Measurements from ENCODE around the gene DRC3. TPM values are rescaled to one million over a fixed set of nuclear protein-coding genes. Genes with fewer than 3 reads are reported as not detected.

DRC3 gene
- total RNA-seq, 1 donor from 2014 or later, result not detected

DNA sequence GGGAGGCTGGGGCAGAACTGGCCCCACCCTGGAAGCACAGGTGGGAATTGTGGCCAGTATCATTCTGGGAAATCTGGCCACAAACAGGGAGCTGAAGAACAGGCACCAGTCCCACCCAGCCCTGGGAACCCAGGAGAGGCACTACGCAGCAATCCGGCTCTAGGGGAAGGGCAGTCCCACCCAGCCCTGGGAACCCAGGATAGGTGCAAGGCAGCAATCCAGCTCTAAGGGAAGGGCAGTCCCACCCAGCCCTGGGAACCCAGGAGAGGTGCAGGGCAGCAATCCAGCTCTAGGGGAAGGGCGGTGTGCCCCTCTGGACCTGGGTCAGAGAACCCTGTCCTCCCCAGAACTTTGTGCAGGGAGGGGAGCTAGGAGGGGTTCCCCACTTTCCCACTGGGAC lies 7.1 kb downstream of the DRC3 start:
- H3K9me3 Mint-ChIP-seq, result no peaks in the 10 kb centered on the region
- H3K4me3 Mint-ChIP-seq, result no peak overlapping the region
- DNase-seq (ENCODE audit: low spot score), result no peak
- H3K27ac Mint-ChIP-seq, result no peak overlapping the region
- peaks cover 2% of the 10 kb centered on the region for H3K27me3 Mint-ChIP-seq (ENCODE audit: insufficient read depth)
- H3K4me1 Mint-ChIP-seq (ENCODE audit: low read depth), result no peaks in the 10 kb centered on the region
- H3K36me3 Mint-ChIP-seq (ENCODE audit: low read depth), result no peaks in the 10 kb centered on the region
- intact Hi-C loops (cut with micrococcal nuclease), result loop anchor here (10.0 kb wide), 1 partner anchor 485 kb away; the partner anchor contains the start of gene RASD1

- intact Hi-C loops (cut with micrococcal nuclease), result no loop called here
- H3K27me3 Mint-ChIP-seq (ENCODE audit: insufficient read depth), result no peaks in the 10 kb centered on the region
- no peaks in the 10 kb centered on the region for H3K4me1 Mint-ChIP-seq (ENCODE audit: low read depth)
- H3K27ac Mint-ChIP-seq, result no peak overlapping the region
- DNase-seq (ENCODE audit: low spot score), result no peak
- H3K36me3 Mint-ChIP-seq (ENCODE audit: low read depth), result no peaks in the 10 kb centered on the region
- H3K9me3 Mint-ChIP-seq, result no peaks in the 10 kb centered on the region
- H3K4me3 Mint-ChIP-seq, result no peak overlapping the region
Observed at GRCh38 chr17:17981330-17981729, 8.7 kb downstream of the DRC3 start.

- Mint-ChIP-seq H3K4me1 (ENCODE audit: low read depth) (no peaks in the 10 kb centered on the region), H3K36me3 (ENCODE audit: low read depth) (no peaks in the 10 kb centered on the region), H3K9me3 (no peaks in the 10 kb centered on the region), H3K27ac (no peak overlapping the region), H3K4me3 (no peak overlapping the region), H3K27me3 (ENCODE audit: insufficient read depth) (no peaks in the 10 kb centered on the region)
- DNase-seq (ENCODE audit: low spot score), result no peak
- intact Hi-C loops (cut with micrococcal nuclease), result no loop called here
Observed at GRCh38 chr17:17982801-17983200, 10.1 kb downstream of the DRC3 start.

DNA sequence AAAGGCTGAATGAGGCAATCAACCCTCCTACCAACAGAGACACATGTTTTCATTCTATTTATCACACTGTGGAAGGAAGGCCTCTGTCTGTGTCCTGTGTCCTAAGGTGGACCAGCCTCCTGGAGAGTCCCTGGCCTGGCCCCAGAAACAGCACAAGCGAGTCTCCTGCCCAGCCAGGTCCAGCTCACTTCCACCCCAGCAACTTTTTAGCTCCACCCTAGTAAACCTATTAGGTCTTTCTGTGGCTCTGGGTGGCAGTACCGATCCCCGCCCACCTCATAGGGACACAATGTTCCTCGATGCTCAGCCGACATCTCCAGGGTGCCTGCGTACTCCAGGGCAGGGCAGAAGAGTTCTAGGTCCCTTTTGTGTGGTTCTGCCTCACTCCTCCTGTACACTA lies 10.7 kb downstream of the DRC3 start:
- Mint-ChIP-seq H3K9me3 (no peaks in the 10 kb centered on the region), H3K4me3 (no peak overlapping the region), H3K27ac (no peak overlapping the region), H3K27me3 (ENCODE audit: insufficient read depth) (no peaks in the 10 kb centered on the region), H3K36me3 (ENCODE audit: low read depth) (no peaks in the 10 kb centered on the region), H3K4me1 (ENCODE audit: low read depth) (no peaks in the 10 kb centered on the region)
- DNase-seq (ENCODE audit: low spot score), result no peak
- intact Hi-C loops (cut with micrococcal nuclease), result no loop called here

GRCh38 chr17:17983776-17984175 lies 11.1 kb downstream of the DRC3 start:
- no peak overlapping the region for H3K4me3 Mint-ChIP-seq
- H3K9me3 Mint-ChIP-seq, result no peaks in the 10 kb centered on the region
- H3K4me1 Mint-ChIP-seq (ENCODE audit: low read depth), result no peaks in the 10 kb centered on the region
- no peak for DNase-seq (ENCODE audit: low spot score)
- no peak overlapping the region for H3K27ac Mint-ChIP-seq
- H3K27me3 Mint-ChIP-seq (ENCODE audit: insufficient read depth), result no peaks in the 10 kb centered on the region
- no peaks in the 10 kb centered on the region for H3K36me3 Mint-ChIP-seq (ENCODE audit: low read depth)
- intact Hi-C loops (cut with micrococcal nuclease), result no loop called here

DNA sequence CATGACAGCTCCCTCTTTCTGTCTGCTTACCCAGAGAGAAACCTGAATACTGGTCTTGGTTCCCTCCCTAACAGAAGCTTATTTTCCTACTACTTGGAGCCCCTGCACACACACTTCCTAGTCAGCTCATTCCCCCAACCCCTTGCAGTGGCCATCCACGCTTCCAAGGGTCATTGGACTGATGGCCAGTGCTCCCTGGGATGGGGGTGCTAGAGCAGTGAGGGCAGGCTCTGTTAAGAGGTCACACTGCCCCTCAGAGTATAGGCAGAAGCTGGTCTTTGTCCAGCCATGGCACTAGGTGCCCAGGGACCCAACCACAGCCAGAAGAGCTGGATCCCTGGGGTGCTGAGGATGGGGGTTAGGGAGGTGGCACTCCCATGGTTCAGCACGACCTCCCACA lies 12.5 kb downstream of the DRC3 start:
- intact Hi-C loops (cut with micrococcal nuclease), result no loop called here

GRCh38 chr17:17985555-17985954 lies 12.9 kb downstream of the DRC3 start:
- intact Hi-C loops (cut with micrococcal nuclease), result no loop called here
- no peaks in the 10 kb centered on the region for H3K9me3 Mint-ChIP-seq
- no peak for DNase-seq (ENCODE audit: low spot score)
- H3K36me3 Mint-ChIP-seq (ENCODE audit: low read depth), result no peaks in the 10 kb centered on the region
- H3K4me1 Mint-ChIP-seq (ENCODE audit: low read depth), result no peaks in the 10 kb centered on the region
- H3K4me3 Mint-ChIP-seq, result no peak overlapping the region
- no peak overlapping the region for H3K27ac Mint-ChIP-seq
- no peaks in the 10 kb centered on the region for H3K27me3 Mint-ChIP-seq (ENCODE audit: insufficient read depth)

More for the DNA sequence above, 12.5 kb downstream of the DRC3 start:
- no peaks in the 10 kb centered on the region for H3K4me1 Mint-ChIP-seq (ENCODE audit: low read depth)
- H3K9me3 Mint-ChIP-seq, result no peaks in the 10 kb centered on the region
- no peak overlapping the region for H3K27ac Mint-ChIP-seq
- H3K27me3 Mint-ChIP-seq (ENCODE audit: insufficient read depth), result no peaks in the 10 kb centered on the region
- no peak for DNase-seq (ENCODE audit: low spot score)
- no peak overlapping the region for H3K4me3 Mint-ChIP-seq
- H3K36me3 Mint-ChIP-seq (ENCODE audit: low read depth), result no peaks in the 10 kb centered on the region

- no peaks in the 10 kb centered on the region for H3K27me3 Mint-ChIP-seq (ENCODE audit: insufficient read depth)
- H3K9me3 Mint-ChIP-seq, result no peaks in the 10 kb centered on the region
- intact Hi-C loops (cut with micrococcal nuclease), result no loop called here
- H3K4me3 Mint-ChIP-seq, result no peak overlapping the region
- no peaks in the 10 kb centered on the region for H3K4me1 Mint-ChIP-seq (ENCODE audit: low read depth)
- no peak overlapping the region for H3K27ac Mint-ChIP-seq
- no peak for DNase-seq (ENCODE audit: low spot score)
- no peaks in the 10 kb centered on the region for H3K36me3 Mint-ChIP-seq (ENCODE audit: low read depth)
Observed at GRCh38 chr17:17987187-17987896, 14.7 kb downstream of the DRC3 start.

GRCh38 chr17:17987901-17988300 lies 15.2 kb downstream of the DRC3 start:
- intact Hi-C loops (cut with micrococcal nuclease), result no loop called here
- DNase-seq (ENCODE audit: low spot score), result no peak
- no peak overlapping the region for H3K4me3 Mint-ChIP-seq
- no peaks in the 10 kb centered on the region for H3K4me1 Mint-ChIP-seq (ENCODE audit: low read depth)
- no peaks in the 10 kb centered on the region for H3K27me3 Mint-ChIP-seq (ENCODE audit: insufficient read depth)
- no peaks in the 10 kb centered on the region for H3K9me3 Mint-ChIP-seq
- H3K36me3 Mint-ChIP-seq (ENCODE audit: low read depth), result no peaks in the 10 kb centered on the region
- no peak overlapping the region for H3K27ac Mint-ChIP-seq

- H3K9me3 Mint-ChIP-seq, result no peaks in the 10 kb centered on the region
- no peaks in the 10 kb centered on the region for H3K4me1 Mint-ChIP-seq (ENCODE audit: low read depth)
- no peak overlapping the region for H3K27ac Mint-ChIP-seq
- no peaks in the 10 kb centered on the region for H3K27me3 Mint-ChIP-seq (ENCODE audit: insufficient read depth)
- no peak for DNase-seq (ENCODE audit: low spot score)
- intact Hi-C loops (cut with micrococcal nuclease), result no loop called here
- no peak overlapping the region for H3K4me3 Mint-ChIP-seq
- H3K36me3 Mint-ChIP-seq (ENCODE audit: low read depth), result no peaks in the 10 kb centered on the region
Observed at GRCh38 chr17:17988427-17988945, 15.8 kb downstream of the DRC3 start.

DNA sequence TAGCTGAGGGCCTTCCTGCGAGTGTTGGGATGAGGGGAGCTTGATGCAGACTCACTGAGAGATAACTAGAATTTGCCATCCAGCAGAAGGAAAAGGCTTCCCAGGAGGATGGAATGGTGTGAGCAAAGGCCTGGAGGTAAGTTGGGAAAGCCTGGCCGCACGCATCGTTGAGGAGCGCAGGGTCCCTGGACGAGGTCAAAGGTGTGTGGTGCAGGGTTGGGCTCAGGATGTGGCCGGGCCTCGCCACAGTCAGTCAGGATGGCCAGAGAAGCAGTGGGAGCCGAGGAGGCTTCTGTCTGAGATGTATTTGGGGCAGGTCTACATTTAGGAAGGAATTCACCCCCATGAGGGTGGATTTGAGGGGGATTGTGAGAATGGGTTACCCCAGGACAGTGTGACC lies 16.4 kb downstream of the DRC3 start:
- H3K36me3 Mint-ChIP-seq (ENCODE audit: low read depth), result no peaks in the 10 kb centered on the region
- no peak overlapping the region for H3K4me3 Mint-ChIP-seq
- no peaks in the 10 kb centered on the region for H3K27me3 Mint-ChIP-seq (ENCODE audit: insufficient read depth)
- no peak overlapping the region for H3K27ac Mint-ChIP-seq
- no peaks in the 10 kb centered on the region for H3K4me1 Mint-ChIP-seq (ENCODE audit: low read depth)
- H3K9me3 Mint-ChIP-seq, result no peaks in the 10 kb centered on the region
- DNase-seq (ENCODE audit: low spot score), result no peak
- intact Hi-C loops (cut with micrococcal nuclease), result no loop called here

DNA sequence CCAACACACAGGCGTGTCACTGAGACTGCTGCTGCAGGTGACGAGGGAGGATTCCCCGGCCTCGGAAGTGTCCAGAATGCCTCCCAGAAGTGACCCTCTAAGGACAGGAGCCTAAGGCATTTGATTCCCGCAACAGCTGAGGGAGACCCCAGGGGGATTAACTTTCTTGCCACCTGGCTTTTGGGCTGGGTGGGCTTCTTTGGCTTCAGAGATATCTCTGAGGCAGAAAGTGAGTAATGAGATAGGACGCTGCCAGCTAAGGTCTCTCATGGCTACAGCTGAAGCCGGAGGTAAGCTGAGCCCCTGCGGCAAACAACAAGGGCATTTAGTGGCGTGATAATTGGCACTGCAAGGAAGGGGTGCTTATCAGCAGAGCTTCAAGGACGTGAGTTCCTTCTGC lies 17.0 kb downstream of the DRC3 start:
- intact Hi-C loops (cut with micrococcal nuclease), result no loop called here
- DNase-seq (ENCODE audit: low spot score), result no peak
- Mint-ChIP-seq H3K27ac (no peak overlapping the region), H3K9me3 (no peaks in the 10 kb centered on the region), H3K27me3 (ENCODE audit: insufficient read depth) (no peaks in the 10 kb centered on the region), H3K4me1 (ENCODE audit: low read depth) (no peaks in the 10 kb centered on the region), H3K4me3 (no peak overlapping the region), H3K36me3 (ENCODE audit: low read depth) (no peaks in the 10 kb centered on the region)

DNA sequence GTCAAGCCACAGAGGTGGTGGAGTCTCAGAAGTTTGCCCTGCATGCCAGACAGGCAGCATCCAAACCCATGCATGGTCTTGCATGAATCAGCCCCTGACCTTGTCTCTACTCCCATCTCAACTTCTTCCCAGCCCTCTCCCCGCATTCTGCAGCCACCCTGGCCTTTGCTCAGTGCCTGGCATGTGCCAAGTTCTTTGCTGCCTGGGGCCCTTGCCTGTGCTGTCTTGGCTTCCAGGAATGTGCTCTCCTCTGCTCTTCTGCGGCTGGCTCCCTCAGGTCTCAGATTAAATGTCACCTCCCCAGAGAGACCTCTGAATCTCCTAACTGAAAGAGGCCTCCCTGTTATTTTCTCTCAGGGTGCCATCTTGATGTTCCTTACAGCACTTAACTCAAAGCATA lies 17.6 kb downstream of the DRC3 start:
- intact Hi-C loops (cut with micrococcal nuclease), result no loop called here
- H3K4me1 Mint-ChIP-seq (ENCODE audit: low read depth), result no peaks in the 10 kb centered on the region
- H3K36me3 Mint-ChIP-seq (ENCODE audit: low read depth), result no peaks in the 10 kb centered on the region
- H3K4me3 Mint-ChIP-seq, result no peak overlapping the region
- DNase-seq (ENCODE audit: low spot score), result no peak
- H3K9me3 Mint-ChIP-seq, result no peaks in the 10 kb centered on the region
- H3K27ac Mint-ChIP-seq, result no peak overlapping the region
- no peaks in the 10 kb centered on the region for H3K27me3 Mint-ChIP-seq (ENCODE audit: insufficient read depth)

GRCh38 chr17:17993366-17993765 lies 20.7 kb downstream of the DRC3 start:
- H3K9me3 Mint-ChIP-seq, result no peaks in the 10 kb centered on the region
- H3K27ac Mint-ChIP-seq, result no peak overlapping the region
- H3K27me3 Mint-ChIP-seq (ENCODE audit: insufficient read depth), result no peaks in the 10 kb centered on the region
- no peak overlapping the region for H3K4me3 Mint-ChIP-seq
- DNase-seq (ENCODE audit: low spot score), result no peak
- intact Hi-C loops (cut with micrococcal nuclease), result no loop called here
- H3K36me3 Mint-ChIP-seq (ENCODE audit: low read depth), result no peaks in the 10 kb centered on the region
- no peaks in the 10 kb centered on the region for H3K4me1 Mint-ChIP-seq (ENCODE audit: low read depth)
